WTC11 (cell line): ENCODE results near the gene FITM1. TPM values are rescaled to one million over a fixed set of nuclear protein-coding genes. Genes with fewer than 3 reads are reported as not detected.

Experiments
- ATAC-seq: fragments of 200-7000 bp; cut with Tn5 transposase; 2 replicates; pipeline ENCODE4 v1.10.0; 2021; ENCODE audit warnings: mild to moderate bottlenecking, moderate library complexity
- CTCF ChIA-PET: fragments of 300-600 bp; sonication (Branson Sonifier 250); formaldehyde crosslinking; loops from one replicate; lab custom pipeline; 2021; ENCODE audit warnings: antibody characterized with exemption; lab: Charles Lee
- POLR2A ChIA-PET: fragments of 350-600 bp; sonication (Branson Sonifier 250); formaldehyde crosslinking; loops from one replicate; lab custom pipeline; 2021; ENCODE audit warnings: antibody characterized with exemption; lab: Charles Lee
- DNase-seq: peaks from one replicate; pipeline ENCODE4 v3.0.0; 2021; ENCODE audit warnings: low spot score
- H3K27ac Mint-ChIP-seq: 2 replicates; pipeline ENCODE4 v1.8.0; 2021; ENCODE audit warnings: mixed read lengths
- H3K27me3 Mint-ChIP-seq: 2 replicates; pipeline ENCODE4 v1.8.0; 2021; ENCODE audit warnings: low read depth, mild to moderate bottlenecking, moderate library complexity, mixed read lengths
- H3K36me3 Mint-ChIP-seq: 2 replicates; pipeline ENCODE4 v1.8.0; 2021; ENCODE audit warnings: mixed read lengths
- H3K4me1 Mint-ChIP-seq: 2 replicates; pipeline ENCODE4 v1.8.0; 2022; ENCODE audit warnings: mixed read lengths
- H3K4me3 Mint-ChIP-seq: 2 replicates; pipeline ENCODE4 v1.8.0; 2021; ENCODE audit warnings: mild to moderate bottlenecking, moderate library complexity, mixed read lengths
- H3K9me3 Mint-ChIP-seq: 2 replicates; pipeline ENCODE4 v1.8.0; 2021; ENCODE audit warnings: mixed read lengths
- ATF6 ChIP-seq: sonication (generic); formaldehyde crosslinking; IDR thresholded peaks from 2 replicates; pipeline ENCODE4 v1.8.1; 2023; ENCODE audit warnings: mild to moderate bottlenecking, missing genetic modification reagents
- CBFB ChIP-seq: sonication (generic); formaldehyde crosslinking; IDR thresholded peaks from 2 replicates; pipeline ENCODE4 v1.8.1; 2022; ENCODE audit warnings: mild to moderate bottlenecking, low read depth, missing genetic modification reagents
- FOXJ3 ChIP-seq: sonication (generic); formaldehyde crosslinking; IDR thresholded peaks from 2 replicates; pipeline ENCODE4 v1.9.0; 2021; ENCODE audit warnings: missing genetic modification reagents, mild to moderate bottlenecking, borderline replicate concordance
- FOXP1 ChIP-seq: sonication (generic); formaldehyde crosslinking; IDR thresholded peaks from 2 replicates; pipeline ENCODE4 v1.8.0; 2022; ENCODE audit warnings: missing genetic modification reagents, mild to moderate bottlenecking, moderate library complexity, borderline replicate concordance
- MXD4 ChIP-seq: fragments of 250-450 bp; sonication (Bioruptor Pico); IDR thresholded peaks from 2 replicates; pipeline ENCODE4 v1.8.0; 2021; ENCODE audit warnings: mild to moderate bottlenecking, moderate library complexity, borderline replicate concordance
- PRDM15 ChIP-seq: sonication (generic); formaldehyde crosslinking; IDR thresholded peaks from 2 replicates; pipeline ENCODE4 v1.8.0; 2022; ENCODE audit warnings: missing genetic modification reagents
- RORB ChIP-seq: fragments of 250-450 bp; sonication (Bioruptor Pico); IDR thresholded peaks from 2 replicates; pipeline ENCODE4 v1.9.0; 2021; ENCODE audit warnings: mild to moderate bottlenecking
- SOX15 ChIP-seq: fragments of 250-450 bp; sonication (Bioruptor Pico); IDR thresholded peaks from 2 replicates; pipeline ENCODE4 v1.9.0; 2021; ENCODE audit warnings: mild to moderate bottlenecking
- SP1 ChIP-seq: sonication (generic); formaldehyde crosslinking; conservative IDR thresholded peaks from 2 replicates; pipeline ENCODE4 v1.8.1; 2022; ENCODE audit warnings: missing genetic modification reagents
- TEAD1 ChIP-seq: sonication (generic); formaldehyde crosslinking; IDR thresholded peaks from 2 replicates; pipeline ENCODE4 v1.8.0; 2022; ENCODE audit warnings: mild to moderate bottlenecking, missing genetic modification reagents
- USF2 ChIP-seq: sonication (generic); formaldehyde crosslinking; IDR thresholded peaks from 2 replicates; pipeline ENCODE4 v1.8.1; 2023; ENCODE audit warnings: mild to moderate bottlenecking, missing genetic modification reagents, moderate library complexity
- ZNF396 ChIP-seq: fragments of 250-450 bp; sonication (Bioruptor Pico); IDR thresholded peaks from 2 replicates; pipeline ENCODE4 v1.8.0; 2021; ENCODE audit warnings: mild to moderate bottlenecking, moderate library complexity, borderline replicate concordance
- ZNF423 ChIP-seq: fragments of 250-450 bp; sonication (Bioruptor Pico); IDR thresholded peaks from 2 replicates; pipeline ENCODE4 v2.1.2; 2022; ENCODE audit warnings: mild to moderate bottlenecking, moderate library complexity
- ZNF425 ChIP-seq: fragments of 250-450 bp; sonication (Bioruptor Pico); conservative IDR thresholded peaks from 2 replicates; pipeline ENCODE4 v1.9.0; 2021; ENCODE audit warnings: mild to moderate bottlenecking
- ZSCAN18 ChIP-seq: fragments of 250-450 bp; sonication (Bioruptor Pico); IDR thresholded peaks from 2 replicates; pipeline ENCODE4 v2.1.2; 2022; ENCODE audit warnings: mild to moderate bottlenecking, moderate library complexity
- total RNA-seq: library from RNA; stranded (reverse); gene quantifications from 3 replicates; pipeline ENCODE4 v1.2.3, GENCODE V29; 2021

Gene FITM1
- total RNA-seq, 1 experiment from 2014 or later: not detected

GRCh38 chr14:24132061-24132685, 1.7 kb downstream of the FITM1 start (continued):
- TF ChIP-seq PRDM15 (CRISPR knock-in tag): no peak
- no peak for TF ChIP-seq SP1 (CRISPR knock-in tag)
- TF ChIP-seq FOXJ3 (CRISPR knock-in tag): no peak
- TF ChIP-seq ZNF423 (CRISPR knock-in tag): no peak
- no peak for TF ChIP-seq SOX15 (CRISPR knock-in tag)
- TF ChIP-seq USF2 (CRISPR knock-in tag): no peak
- no peak for TF ChIP-seq ZSCAN18 (CRISPR knock-in tag)
- no peak for TF ChIP-seq ZNF396
- TF ChIP-seq ATF6: no peak
- no peak for TF ChIP-seq RORB (CRISPR knock-in tag)

GRCh38 chr14:24132976-24133375, 2.5 kb downstream of the FITM1 start:
- no peak overlapping the region for H3K27ac Mint-ChIP-seq
- H3K27me3 Mint-ChIP-seq: no peaks in the 10 kb centered on the region; the same call in 1 of the 2 replicates
- DNase-seq: no peak
- H3K4me3 Mint-ChIP-seq: no peak overlapping the region
- CTCF ChIA-PET: interaction anchor here (1.5 to 3.1 kb wide), 3 partner anchors 19 to 28 kb away, joined by 6 to 10 read pairs (median 7); partner anchors contain the start of genes DCAF11, IRF9 and NRL
- no peak for ATAC-seq
- no peak for TF ChIP-seq ZNF425 (CRISPR knock-in tag)
- no peak for TF ChIP-seq TEAD1 (CRISPR knock-in tag)
- TF ChIP-seq MXD4 (CRISPR knock-in tag): no peak
- TF ChIP-seq ZNF423 (CRISPR knock-in tag): no peak
- no peak for TF ChIP-seq CBFB (CRISPR knock-in tag)
- TF ChIP-seq FOXP1 (CRISPR knock-in tag): no peak
- peaks cover 7% of the 10 kb centered on the region; the same call in 1 of the 2 replicates for H3K36me3 Mint-ChIP-seq
- H3K4me1 Mint-ChIP-seq: peaks cover 23% of the 10 kb centered on the region
- H3K9me3 Mint-ChIP-seq: no peaks in the 10 kb centered on the region
- POLR2A ChIA-PET: interaction anchor here (0.6 kb wide), 1 partner anchor 31 kb away, joined by 3 read pairs; no protein-coding TSS in a partner anchor
